AG04450 (cell line): Measurements from ENCODE around the gene DAPL1. TPM values are rescaled to one million over a fixed set of nuclear protein-coding genes. Genes with fewer than 3 reads are reported as not detected.

Experiments used
- CTCF ChIA-PET: fragments of 300-600, 350-600 bp; formaldehyde crosslinking; extraction: SDS; loops from one replicate; lab custom pipeline; 2022; ENCODE audit warnings: antibody characterized with exemption, inconsistent platforms; lab: Charles Lee
- POLR2A ChIA-PET: fragments of 350-600 bp; formaldehyde crosslinking; extraction: SDS; loops from one replicate; lab custom pipeline; 2021; ENCODE audit warnings: antibody characterized with exemption, inconsistent platforms; lab: Yijun Ruan, JAX
- DNase-seq: peaks from one replicate; pipeline ENCODE4 v3.0.0-alpha.2; 2011; ENCODE audit warnings: low read depth, low spot score
- H3K27ac ChIP-seq: one replicate; pipeline ENCODE4 v1.5.1; 2012; ENCODE audit warnings: low read depth, low read length, control low read depth
- H3K27me3 ChIP-seq: one replicate; pipeline ENCODE4 v1.6.0; 2012; ENCODE audit warnings: low read length; ENCODE audit not compliant: control insufficient read depth, insufficient read depth
- H3K4me3 ChIP-seq: 2 replicates; pipeline ENCODE4 v1.5.1; 2011; ENCODE audit warnings: mild to moderate bottlenecking, low read depth, low read length, control low read depth
- H3K9me3 ChIP-seq: 2 replicates; pipeline ENCODE4 v1.5.1; 2012; ENCODE audit warnings: low read length; ENCODE audit not compliant: control insufficient read depth, insufficient read depth
- CTCF ChIP-seq: IDR thresholded peaks from 2 replicates; pipeline ENCODE4 v1.5.1; 2011; ENCODE audit warnings: low read depth, low read length, control low read depth, inconsistent platforms
- polyA minus RNA-seq: library from RNA; depleted of rRNA, polyadenylated mRNA; stranded (reverse); fragments of >200 nt; gene quantifications from 2 replicates; pipeline ENCODE4 v1.2.3, GENCODE V29; 2011; rRNA and poly(A)+ RNA removed
- polyA plus RNA-seq: library from polyadenylated mRNA; depleted of rRNA; stranded (reverse); fragments of >200 nt; gene quantifications from 2 replicates; pipeline ENCODE4 v1.2.3, GENCODE V29; 2011; rRNA removed

DAPL1 gene
- polyA plus RNA-seq (not detected in 2 replicates), polyA minus RNA-seq (not detected in 2 replicates)

DNA sequence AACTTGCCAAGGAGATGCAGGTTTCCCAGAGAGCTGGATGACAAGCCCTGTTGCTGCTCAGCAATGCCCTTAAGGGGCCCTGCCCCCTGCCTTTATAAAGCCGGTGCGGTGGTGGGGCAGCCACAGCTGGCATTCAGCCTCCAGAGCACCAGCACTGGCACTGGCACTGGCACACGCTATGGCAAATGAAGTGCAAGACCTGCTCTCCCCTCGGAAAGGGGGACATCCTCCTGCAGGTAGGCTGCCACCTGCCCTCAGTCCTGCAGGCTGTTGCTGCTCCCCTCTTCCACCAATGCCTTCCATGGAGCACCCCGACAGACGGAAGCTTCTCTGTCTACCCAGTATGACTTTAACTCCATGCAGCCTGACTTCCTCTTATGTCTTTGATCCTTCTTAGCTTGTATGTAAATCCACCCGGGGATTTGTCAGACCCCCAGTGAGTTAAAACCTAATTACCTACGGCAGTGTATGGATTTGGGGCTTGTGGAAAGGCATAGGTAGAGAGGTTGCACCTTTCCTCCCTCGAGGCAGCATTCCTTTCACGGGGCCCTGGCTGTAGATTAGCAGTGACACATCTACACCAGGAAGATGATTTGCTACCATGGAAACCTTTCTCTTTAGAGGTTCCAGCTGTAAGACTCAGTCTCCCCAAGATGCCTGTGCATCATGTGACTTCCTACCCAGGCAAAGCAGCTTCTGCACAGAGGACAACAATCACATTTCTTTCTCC lies at the start of gene DAPL1:
TSS of gene DAPL1 (plus strand) at position 123 of the 730 bp plus-strand sequence. CDS start at position 179, 56 bp downstream.
- DNase-seq = no peak
- Histone ChIP-seq H3K9me3 (no peaks in the 10 kb centered on the region), H3K27ac (no peak within 1 kb of the TSS), H3K4me3 (no peak within 1 kb of the TSS), H3K27me3 (peaks cover 16% of the 10 kb centered on the region)
- TF ChIP-seq CTCF = no peak
- POLR2A ChIA-PET = no interaction called here
- CTCF ChIA-PET = no interaction called here

GRCh38 chr2:158745866-158746382 lies 49.2 kb upstream of the DAPL1 start:
- DNase-seq = no peak
- H3K27me3 ChIP-seq = peaks cover 23% of the 10 kb centered on the region
- CTCF ChIA-PET = interaction anchor here (0.6 to 5.6 kb wide), 21 partner anchors 9 to 723 kb away, joined by 3 to 92 read pairs (median 3); partner anchors contain the start of genes CCDC148 and PKP4
- peak overlapping the region; percentile 11 for H3K27ac ChIP-seq
- no peak for TF ChIP-seq CTCF
- no peak overlapping the region for H3K4me3 ChIP-seq
- no peaks in the 10 kb centered on the region for H3K9me3 ChIP-seq
- POLR2A ChIA-PET = interaction anchor here (0.9 kb wide), 1 partner anchor 288 kb away, joined by 5 read pairs; no protein-coding TSS in a partner anchor

GRCh38 chr2:158746488-158746887 lies 48.6 kb upstream of the DAPL1 start:
- ChIA-PET CTCF (interaction anchor here (0.9 to 5.6 kb wide), 16 partner anchors 9 to 723 kb away, joined by 3 to 92 read pairs (median 4); partner anchors contain the start of genes CCDC148 and PKP4), POLR2A (interaction anchor here (0.9 kb wide), 1 partner anchor 288 kb away, joined by 5 read pairs; no protein-coding TSS in a partner anchor)
- peaks cover 23% of the 10 kb centered on the region for H3K27me3 ChIP-seq
- no peak for DNase-seq
- H3K27ac ChIP-seq = no peak overlapping the region
- no peak for TF ChIP-seq CTCF
- no peaks in the 10 kb centered on the region for H3K9me3 ChIP-seq
- H3K4me3 ChIP-seq = no peak overlapping the region

DNA sequence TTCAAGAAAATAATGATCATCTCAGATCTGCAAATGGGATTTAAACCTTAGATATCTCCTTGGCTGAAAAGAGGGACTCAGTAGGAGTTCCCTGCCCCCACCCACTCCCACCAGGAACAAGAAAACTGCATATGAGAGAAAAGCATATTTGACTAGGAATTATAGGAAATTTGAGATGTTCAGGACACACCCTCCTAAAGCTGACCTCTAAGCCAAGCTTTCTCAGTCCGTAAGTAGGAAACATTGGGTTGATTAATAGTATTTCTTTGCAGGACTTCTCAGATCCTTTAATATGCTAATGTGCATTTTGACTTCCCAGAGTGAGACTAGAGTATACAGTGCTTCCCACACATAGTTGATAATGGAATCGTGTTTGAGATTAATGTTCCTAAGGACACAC lies 47.8 kb upstream of the DAPL1 start:
- TF ChIP-seq CTCF = no peak
- ChIA-PET POLR2A (no interaction called here), CTCF (interaction anchor here (1.8 to 5.6 kb wide), 4 partner anchors 8 to 724 kb away, joined by 12 to 92 read pairs (median 28); no protein-coding TSS in a partner anchor)
- Histone ChIP-seq H3K27ac (no peak overlapping the region), H3K27me3 (peaks cover 24% of the 10 kb centered on the region), H3K9me3 (no peaks in the 10 kb centered on the region), H3K4me3 (no peak overlapping the region)
- DNase-seq = no peak
